Measurements from ENCODE around the gene CD300C.
A peak's percentile ranks its signal among the peaks of the same experiment; 100 is the strongest.
"Not testable (repeated sequence)": the region's sequence is repeated elsewhere in the genome, so short reads cannot be mapped to it uniquely, and the experiment has no call there.

CD300C gene

GRCh38 chr17:74513987-74514631 lies 31.8 kb downstream of the CD300C start:
- DNase-seq (ENCODE audit: low spot score): peak; percentile 37

GRCh38 chr17:74512624-74513091 lies 33.3 kb downstream of the CD300C start:
- DNase-seq (ENCODE audit: low spot score): no peak

GRCh38 chr17:74512036-74512435 lies 33.9 kb downstream of the CD300C start:
- no peak for DNase-seq (ENCODE audit: low spot score)

DNA sequence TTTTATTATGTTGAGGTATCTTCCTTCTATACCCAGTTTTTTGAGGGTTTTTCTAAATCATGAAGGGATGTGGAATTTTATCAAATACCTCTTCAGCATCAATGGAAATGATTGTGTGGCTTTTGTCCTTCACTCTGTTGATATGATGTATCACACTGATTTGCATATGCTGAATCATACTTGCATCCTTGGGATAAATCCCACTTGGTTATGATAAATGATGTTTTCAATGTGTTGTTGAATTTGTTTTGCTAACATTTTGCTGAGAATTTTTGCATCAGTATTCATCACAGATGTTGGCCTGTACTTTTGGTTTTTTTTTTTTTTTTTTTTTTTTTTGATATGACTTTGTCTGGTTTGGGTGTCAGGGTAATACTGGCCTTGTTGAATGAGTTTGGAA lies 37.8 kb downstream of the CD300C start:
- DNase-seq (ENCODE audit: low spot score): no peak

GRCh38 chr17:74503949-74504348 lies 42.0 kb downstream of the CD300C start:
- DNase-seq (ENCODE audit: low spot score): not testable (repeated sequence)

- DNase-seq (ENCODE audit: low spot score): no peak
Measured at GRCh38 chr17:74502861-74503260, 43.1 kb downstream of the CD300C start.

DNA sequence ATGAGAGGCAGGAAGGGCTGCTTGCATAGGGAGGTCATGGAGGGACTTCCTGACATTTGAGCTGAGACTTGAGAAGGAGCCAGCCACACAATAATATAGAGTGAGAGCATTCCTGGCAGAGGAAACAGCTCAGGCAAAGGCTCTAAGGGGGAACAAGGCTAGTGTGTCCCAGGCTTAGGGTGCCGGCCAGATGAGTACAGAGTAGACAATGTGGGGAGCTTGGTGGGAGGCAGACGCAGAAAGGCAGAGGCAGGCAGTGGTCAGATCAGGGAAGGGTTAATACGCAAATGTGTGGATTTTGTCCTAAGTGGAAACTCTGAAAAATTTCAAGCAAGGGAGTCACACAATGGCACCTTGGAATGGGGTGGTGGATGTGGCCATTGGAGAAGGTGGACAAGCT lies 45.9 kb downstream of the CD300C start:
- DNase-seq (ENCODE audit: low spot score): no peak

DNA sequence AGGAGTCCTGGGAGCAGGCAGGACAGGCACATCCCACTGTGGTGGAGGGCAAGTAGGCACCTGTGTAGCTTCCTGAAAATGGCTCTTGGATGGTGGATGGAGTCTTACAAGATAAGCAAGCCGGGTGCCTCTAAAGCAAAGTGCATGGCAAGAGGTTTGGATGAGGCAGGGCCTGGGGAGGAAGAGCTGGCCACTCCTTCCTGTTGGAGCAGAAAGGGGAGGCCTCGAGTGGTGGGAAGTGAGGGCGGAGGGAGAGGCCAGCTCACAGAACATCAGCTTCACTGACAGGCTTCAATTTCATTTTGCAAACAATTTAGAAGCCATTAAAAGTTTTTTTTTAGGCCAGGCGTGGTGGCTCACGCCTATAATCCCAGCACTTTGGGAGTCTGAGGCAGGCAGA lies 48.4 kb downstream of the CD300C start:
- DNase-seq (ENCODE audit: low spot score): no peak

DNA sequence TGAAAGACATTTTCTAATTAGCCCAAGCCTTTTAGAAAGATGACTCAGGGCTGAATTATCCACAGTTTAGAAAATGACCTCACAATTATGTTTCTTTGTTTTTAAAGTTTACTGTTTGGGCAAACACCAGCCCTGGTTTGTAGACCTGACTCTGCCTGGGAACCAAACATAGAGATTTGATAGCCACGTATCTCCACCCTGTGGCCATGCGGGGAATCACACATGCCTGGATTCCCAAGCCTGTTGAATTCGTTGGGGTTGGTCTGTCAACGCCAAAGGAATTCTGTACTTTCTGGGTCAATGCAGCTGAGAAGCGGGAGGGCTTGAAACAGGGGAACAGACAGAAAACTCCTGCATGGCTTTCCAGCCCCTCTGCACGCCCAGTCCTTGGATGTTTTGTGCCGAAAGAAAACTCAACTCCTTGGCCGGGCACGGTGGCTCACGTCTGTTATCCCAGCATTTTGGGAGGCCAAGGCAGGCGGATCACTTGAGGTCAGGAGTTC lies 52.5 kb downstream of the CD300C start:
- DNase-seq (ENCODE audit: low spot score): peak; percentile 29

DNA sequence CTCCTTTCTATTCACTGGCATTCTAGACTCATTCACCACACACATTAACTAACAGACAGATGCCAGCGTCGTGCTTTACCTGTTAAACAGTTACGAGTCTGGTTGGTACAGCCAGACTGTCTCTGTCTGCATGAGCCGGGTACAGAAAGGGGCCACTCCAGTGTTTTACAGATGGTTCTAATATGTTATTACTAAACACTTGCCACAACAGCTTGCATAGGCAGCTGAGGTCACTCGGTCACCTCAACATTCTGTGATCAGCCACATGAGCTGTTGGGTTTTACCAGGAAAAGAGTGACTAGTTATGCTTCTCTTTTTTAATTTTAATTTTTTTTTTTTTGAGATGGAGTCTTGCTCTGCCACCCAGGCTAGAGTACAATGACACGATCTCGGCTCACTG lies 54.3 kb downstream of the CD300C start:
- no peak for DNase-seq (ENCODE audit: low spot score)

Measured in hematopoietic multipotent progenitor cell treated with erythropoietin and hydrocortisone succinate and interleukin-3 and kit ligand, for 17 days (in vitro differentiated cells).